T-helper 1 cell treated with Interleukin-12 subunit alpha and Interleukin-12 subunit beta and Interleukin-4 antibody, amounts not matched to agents 30 μg/mL and 1 μg/mL, for 36 hours (primary cell): ENCODE data around the gene MEIS2.

Experiments used
- H3K27ac Mint-ChIP-seq: one replicate; pipeline ENCODE4 v1.8.0; 2021; ENCODE audit warnings: mild to moderate bottlenecking, mixed read lengths
- H3K27me3 Mint-ChIP-seq: one replicate; pipeline ENCODE4 v1.8.0; 2021; ENCODE audit warnings: low read depth, mixed read lengths
- H3K36me3 Mint-ChIP-seq: one replicate; pipeline ENCODE4 v1.8.0; 2021; ENCODE audit warnings: low read depth, mixed read lengths
- H3K4me1 Mint-ChIP-seq: one replicate; pipeline ENCODE4 v1.8.0; 2021; ENCODE audit warnings: low read depth, mixed read lengths
- H3K4me3 Mint-ChIP-seq: one replicate; pipeline ENCODE4 v1.8.0; 2021; ENCODE audit warnings: mild to moderate bottlenecking, moderate library complexity, mixed read lengths
- H3K9me3 Mint-ChIP-seq: one replicate; pipeline ENCODE4 v1.8.0; 2021; ENCODE audit warnings: mixed read lengths

Gene MEIS2

DNA sequence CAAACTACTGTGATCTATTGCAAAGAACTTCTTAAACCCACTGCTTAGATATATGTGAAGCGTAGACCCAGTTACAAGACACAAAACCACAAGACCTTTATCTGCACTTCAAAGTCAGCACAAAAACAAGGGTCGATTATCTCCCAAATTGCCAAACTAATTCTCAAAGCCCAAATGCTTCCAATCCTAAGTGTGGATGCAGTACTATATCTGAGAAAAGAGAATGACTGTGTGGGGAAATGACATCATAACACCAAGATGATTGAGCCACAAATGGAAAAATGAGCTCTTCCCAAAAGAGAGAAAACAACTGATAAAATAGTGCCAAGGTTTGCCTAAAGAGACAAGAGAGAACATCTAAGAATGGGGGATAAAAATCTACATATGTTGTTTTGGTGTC lies 86.2 kb downstream of the MEIS2 start:
- Mint-ChIP-seq H3K27me3 (no peaks in the 10 kb centered on the region), H3K4me1 (no peaks in the 10 kb centered on the region), H3K36me3 (no peaks in the 10 kb centered on the region), H3K9me3 (no peaks in the 10 kb centered on the region), H3K27ac (no peak overlapping the region), H3K4me3 (no peak overlapping the region)

DNA sequence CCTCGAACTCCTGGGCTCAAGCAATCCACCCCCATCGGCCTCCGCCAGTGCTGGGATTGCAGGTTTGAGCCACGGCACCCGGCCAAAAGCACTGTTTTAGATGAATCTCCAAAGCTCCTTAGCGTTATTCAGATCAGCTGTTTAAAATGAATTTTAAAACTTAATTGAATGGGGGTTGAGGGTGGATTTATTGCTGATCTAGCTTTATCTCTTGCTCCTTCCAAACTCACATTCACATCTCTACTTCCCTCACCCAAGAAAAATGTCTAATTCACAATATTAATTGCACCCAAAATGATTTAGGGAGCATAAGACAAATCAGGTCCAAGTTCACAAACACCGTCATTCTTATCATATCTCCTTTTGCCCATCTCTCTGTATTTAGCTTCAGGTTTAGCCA lies 89.8 kb downstream of the MEIS2 start:
- H3K36me3 Mint-ChIP-seq = no peaks in the 10 kb centered on the region
- H3K27ac Mint-ChIP-seq = no peak overlapping the region
- no peaks in the 10 kb centered on the region for H3K4me1 Mint-ChIP-seq
- no peak overlapping the region for H3K4me3 Mint-ChIP-seq
- no peaks in the 10 kb centered on the region for H3K9me3 Mint-ChIP-seq
- no peaks in the 10 kb centered on the region for H3K27me3 Mint-ChIP-seq

DNA sequence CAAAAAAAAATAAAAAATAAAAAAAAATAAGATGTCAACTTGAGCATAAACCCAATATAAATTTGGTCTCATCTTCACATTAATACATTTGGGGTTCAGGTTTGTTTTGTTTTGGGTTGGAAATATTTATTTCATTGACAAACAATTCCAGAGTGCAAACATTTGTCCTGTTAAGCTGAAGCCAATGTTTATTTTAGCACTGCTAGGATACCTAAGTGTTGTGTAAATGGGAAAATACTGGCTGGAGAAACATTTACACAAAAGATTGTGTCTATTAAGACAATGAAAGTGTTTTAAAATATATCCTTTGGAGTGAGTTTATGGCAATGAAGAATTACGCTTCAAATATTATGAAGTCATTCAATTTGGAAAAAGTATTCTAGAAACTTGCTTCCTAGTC lies 91.1 kb downstream of the MEIS2 start:
- Mint-ChIP-seq H3K4me1 (no peaks in the 10 kb centered on the region), H3K27ac (no peak overlapping the region), H3K4me3 (no peak overlapping the region), H3K27me3 (no peaks in the 10 kb centered on the region), H3K36me3 (no peaks in the 10 kb centered on the region), H3K9me3 (no peaks in the 10 kb centered on the region)

DNA sequence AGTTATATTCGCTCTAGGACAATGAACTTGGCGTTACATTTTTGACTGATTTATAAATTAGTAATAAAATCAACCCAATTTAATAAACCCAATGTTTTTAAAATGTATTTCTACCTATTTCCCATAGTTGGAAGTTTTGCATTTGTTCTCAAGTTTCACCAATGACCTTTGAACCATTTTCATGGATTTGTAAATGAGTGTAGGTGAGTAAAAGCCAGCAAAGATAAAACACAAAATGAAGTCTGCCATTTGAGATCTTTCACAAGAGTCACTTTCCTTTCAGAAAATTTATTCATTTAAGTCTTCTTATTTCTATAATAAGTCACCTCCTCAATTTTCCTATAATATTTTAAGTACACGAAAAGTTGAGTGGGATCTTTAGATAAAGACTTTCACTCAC lies 92.1 kb downstream of the MEIS2 start:
- H3K36me3 Mint-ChIP-seq = no peaks in the 10 kb centered on the region
- no peak overlapping the region for H3K27ac Mint-ChIP-seq
- no peaks in the 10 kb centered on the region for H3K9me3 Mint-ChIP-seq
- no peaks in the 10 kb centered on the region for H3K4me1 Mint-ChIP-seq
- no peak overlapping the region for H3K4me3 Mint-ChIP-seq
- no peaks in the 10 kb centered on the region for H3K27me3 Mint-ChIP-seq

GRCh38 chr15:37007301-37007700 lies 93.0 kb downstream of the MEIS2 start:
- H3K27me3 Mint-ChIP-seq = no peaks in the 10 kb centered on the region
- H3K4me3 Mint-ChIP-seq = no peak overlapping the region
- no peaks in the 10 kb centered on the region for H3K4me1 Mint-ChIP-seq
- H3K27ac Mint-ChIP-seq = no peak overlapping the region
- no peaks in the 10 kb centered on the region for H3K9me3 Mint-ChIP-seq
- H3K36me3 Mint-ChIP-seq = no peaks in the 10 kb centered on the region

GRCh38 chr15:37004981-37005735 lies 95.2 kb downstream of the MEIS2 start:
- Mint-ChIP-seq H3K27ac (no peak overlapping the region), H3K27me3 (no peaks in the 10 kb centered on the region), H3K36me3 (no peaks in the 10 kb centered on the region), H3K4me1 (no peaks in the 10 kb centered on the region), H3K4me3 (no peak overlapping the region), H3K9me3 (no peaks in the 10 kb centered on the region)

GRCh38 chr15:37004373-37004869 lies 95.9 kb downstream of the MEIS2 start:
- Mint-ChIP-seq H3K27me3 (no peaks in the 10 kb centered on the region), H3K27ac (no peak overlapping the region), H3K4me1 (no peaks in the 10 kb centered on the region), H3K9me3 (no peaks in the 10 kb centered on the region), H3K36me3 (no peaks in the 10 kb centered on the region), H3K4me3 (no peak overlapping the region)

DNA sequence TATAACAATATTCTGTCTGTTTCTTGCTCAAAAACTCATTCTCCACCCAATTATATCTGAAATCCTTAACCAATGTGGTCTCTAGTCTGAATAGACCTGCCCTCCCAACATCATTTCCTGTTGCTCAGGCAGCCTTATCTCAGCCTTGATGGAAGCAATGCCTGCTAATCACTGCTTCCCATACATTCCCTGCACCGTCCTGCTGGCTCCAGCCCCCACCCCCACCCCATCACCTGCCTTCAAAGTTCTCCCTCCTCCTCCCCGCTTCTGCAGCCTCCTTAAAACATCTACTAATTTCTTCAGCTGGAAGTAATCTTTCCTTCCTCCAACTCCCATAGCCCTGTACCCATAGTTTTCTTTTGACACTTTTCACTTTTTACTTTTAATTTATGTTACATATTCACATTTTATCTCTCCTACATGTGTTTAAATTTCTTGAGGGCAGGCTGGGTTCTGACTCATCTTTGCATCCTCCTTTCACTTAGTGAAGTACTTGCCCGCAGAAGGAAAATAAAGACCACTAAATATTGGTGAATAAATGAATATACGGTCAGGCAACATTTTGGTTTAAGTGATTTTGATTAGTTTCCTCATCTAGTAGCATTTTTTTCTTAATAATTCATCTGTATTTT lies 98.2 kb downstream of the MEIS2 start:
- Mint-ChIP-seq H3K4me3 (no peak overlapping the region), H3K9me3 (no peaks in the 10 kb centered on the region), H3K4me1 (no peaks in the 10 kb centered on the region), H3K27ac (no peak overlapping the region), H3K27me3 (no peaks in the 10 kb centered on the region), H3K36me3 (no peaks in the 10 kb centered on the region)

DNA sequence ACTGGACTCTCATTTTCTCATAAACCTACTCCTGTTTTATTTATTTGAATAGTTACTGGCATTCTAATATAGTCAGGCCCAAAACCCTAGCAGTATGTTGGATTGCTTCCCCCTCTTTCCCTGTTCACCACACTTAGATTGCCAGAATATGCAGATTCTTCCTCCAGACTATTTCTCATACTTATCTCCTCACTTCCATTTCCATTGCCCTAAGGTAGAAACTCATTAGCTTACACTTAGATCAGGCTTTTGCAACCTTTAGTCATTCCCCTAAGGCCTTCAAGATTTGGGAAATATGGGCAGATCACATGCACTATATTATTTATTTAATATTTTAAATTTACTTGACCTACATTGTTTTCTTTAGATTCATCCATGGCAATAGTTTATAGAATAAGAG lies 98.9 kb downstream of the MEIS2 start:
- H3K36me3 Mint-ChIP-seq = no peaks in the 10 kb centered on the region
- no peaks in the 10 kb centered on the region for H3K27me3 Mint-ChIP-seq
- H3K4me3 Mint-ChIP-seq = no peak overlapping the region
- H3K9me3 Mint-ChIP-seq = no peaks in the 10 kb centered on the region
- no peak overlapping the region for H3K27ac Mint-ChIP-seq
- H3K4me1 Mint-ChIP-seq = no peaks in the 10 kb centered on the region

DNA sequence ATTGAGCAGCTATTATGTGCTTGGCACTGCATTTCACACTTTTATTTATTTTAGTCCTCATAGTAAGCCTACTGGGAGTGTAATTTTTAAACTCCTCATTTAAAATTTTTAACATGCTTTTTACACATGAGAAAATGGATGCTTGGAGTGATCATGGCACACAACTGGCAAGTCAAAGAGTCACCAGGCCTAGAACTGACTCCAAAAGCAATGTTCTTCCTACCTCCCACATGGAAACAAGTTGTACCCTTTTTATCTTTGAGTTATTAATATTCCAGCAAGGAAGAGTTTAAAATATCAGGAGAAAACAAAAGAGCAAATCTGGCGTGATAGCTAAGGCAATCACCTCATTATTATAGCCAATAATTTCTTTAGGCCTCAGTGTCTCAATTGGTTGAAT lies 100.6 kb downstream of the MEIS2 start:
- no peak overlapping the region for H3K27ac Mint-ChIP-seq
- no peak overlapping the region for H3K4me3 Mint-ChIP-seq
- no peaks in the 10 kb centered on the region for H3K4me1 Mint-ChIP-seq
- H3K36me3 Mint-ChIP-seq = no peaks in the 10 kb centered on the region
- H3K9me3 Mint-ChIP-seq = no peaks in the 10 kb centered on the region
- H3K27me3 Mint-ChIP-seq = no peaks in the 10 kb centered on the region

DNA sequence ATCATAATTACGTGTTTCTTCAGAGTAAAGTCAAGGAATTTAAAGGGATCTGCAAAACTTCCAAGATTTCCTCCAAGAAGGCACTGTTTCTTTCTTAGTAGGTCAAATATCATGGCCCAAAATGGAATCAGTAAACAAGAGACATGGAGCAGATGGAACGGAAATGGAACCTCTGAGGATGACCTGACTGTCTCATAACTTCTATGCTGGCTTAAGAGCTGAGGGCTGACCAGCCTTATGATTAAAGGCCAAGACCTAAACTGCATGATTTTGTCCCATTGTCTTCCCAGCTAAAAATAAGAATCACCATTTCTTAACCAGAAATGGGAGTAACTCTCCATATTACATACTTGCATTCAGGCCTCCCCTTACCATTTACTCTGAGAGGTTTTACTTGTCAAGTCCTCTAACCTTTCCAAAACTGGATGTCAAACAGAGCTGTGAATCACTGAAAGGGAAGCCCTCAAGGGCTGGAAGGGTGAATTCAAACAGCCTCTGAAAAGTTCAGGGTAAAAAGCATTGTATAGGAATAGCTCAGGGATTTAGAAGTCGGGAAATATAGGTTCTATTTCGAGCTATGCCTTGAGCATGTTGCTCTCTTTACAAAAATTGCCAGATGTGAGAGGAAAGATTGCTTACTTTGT lies 103.7 kb downstream of the MEIS2 start:
- H3K27ac Mint-ChIP-seq = no peak overlapping the region
- no peaks in the 10 kb centered on the region for H3K4me1 Mint-ChIP-seq
- H3K36me3 Mint-ChIP-seq = no peaks in the 10 kb centered on the region
- H3K4me3 Mint-ChIP-seq = no peak overlapping the region
- H3K27me3 Mint-ChIP-seq = no peaks in the 10 kb centered on the region
- H3K9me3 Mint-ChIP-seq = no peaks in the 10 kb centered on the region

- no peaks in the 10 kb centered on the region for H3K36me3 Mint-ChIP-seq
- H3K27ac Mint-ChIP-seq = no peak overlapping the region
- no peak overlapping the region for H3K4me3 Mint-ChIP-seq
These were observed 104.2 kb downstream of the MEIS2 start for GRCh38 chr15:36996121-36996520.

GRCh38 chr15:36994790-36995189 lies 105.6 kb downstream of the MEIS2 start:
- no peak overlapping the region for H3K4me3 Mint-ChIP-seq
- H3K4me1 Mint-ChIP-seq = no peaks in the 10 kb centered on the region
- no peaks in the 10 kb centered on the region for H3K27me3 Mint-ChIP-seq
- no peaks in the 10 kb centered on the region for H3K36me3 Mint-ChIP-seq
- no peak overlapping the region for H3K27ac Mint-ChIP-seq
- H3K9me3 Mint-ChIP-seq = no peaks in the 10 kb centered on the region

More at GRCh38 chr15:36996121-36996520, 104.2 kb downstream of the MEIS2 start:
- Mint-ChIP-seq H3K4me1 (no peaks in the 10 kb centered on the region), H3K9me3 (no peaks in the 10 kb centered on the region), H3K27me3 (no peaks in the 10 kb centered on the region)

- no peaks in the 10 kb centered on the region for H3K27me3 Mint-ChIP-seq
- no peaks in the 10 kb centered on the region for H3K4me1 Mint-ChIP-seq
- H3K4me3 Mint-ChIP-seq = no peak overlapping the region
- H3K9me3 Mint-ChIP-seq = no peaks in the 10 kb centered on the region
- no peaks in the 10 kb centered on the region for H3K36me3 Mint-ChIP-seq
- H3K27ac Mint-ChIP-seq = no peak overlapping the region
These were observed 107.9 kb downstream of the MEIS2 start for GRCh38 chr15:36992454-36992853.

GRCh38 chr15:36988947-36989346 lies 111.4 kb downstream of the MEIS2 start:
- no peaks in the 10 kb centered on the region for H3K27me3 Mint-ChIP-seq
- H3K9me3 Mint-ChIP-seq = peaks cover 13% of the 10 kb centered on the region
- H3K36me3 Mint-ChIP-seq = no peaks in the 10 kb centered on the region
- no peaks in the 10 kb centered on the region for H3K4me1 Mint-ChIP-seq
- no peak overlapping the region for H3K4me3 Mint-ChIP-seq
- no peak overlapping the region for H3K27ac Mint-ChIP-seq
